GM21390 (cell line): ENCODE measurements around the gene GOLGA8S.
"Not testable (repeated sequence)": the region's sequence is repeated elsewhere in the genome, so short reads cannot be mapped to it uniquely, and the experiment has no call there.

Experiments
- ATAC-seq: cut with Tn5 transposase; IDR thresholded peaks from one replicate; pipeline ENCODE4 v1.9.1; 2021; ENCODE audit not compliant: unreplicated experiment

GOLGA8S gene

DNA sequence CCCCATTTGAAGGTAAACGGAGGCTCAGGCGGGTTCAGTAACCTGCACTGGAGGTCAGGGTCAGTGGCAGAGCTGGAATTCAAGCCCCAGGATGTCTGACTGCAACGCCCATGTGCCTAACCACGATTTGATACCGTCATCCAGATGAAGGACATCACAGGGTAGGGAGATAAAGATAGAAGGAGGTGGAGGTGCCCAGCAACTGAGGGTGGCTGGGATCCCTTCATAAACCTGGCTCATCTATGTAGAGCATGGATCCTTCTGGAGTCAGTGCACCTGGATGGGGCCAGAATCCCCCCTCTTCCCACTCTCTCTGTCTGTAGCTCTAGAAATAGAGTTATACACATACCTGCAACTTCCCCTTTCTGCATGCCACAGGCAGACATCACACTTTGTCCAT, 41.3 kb downstream of the GOLGA8S start:
- ATAC-seq = no peak

DNA sequence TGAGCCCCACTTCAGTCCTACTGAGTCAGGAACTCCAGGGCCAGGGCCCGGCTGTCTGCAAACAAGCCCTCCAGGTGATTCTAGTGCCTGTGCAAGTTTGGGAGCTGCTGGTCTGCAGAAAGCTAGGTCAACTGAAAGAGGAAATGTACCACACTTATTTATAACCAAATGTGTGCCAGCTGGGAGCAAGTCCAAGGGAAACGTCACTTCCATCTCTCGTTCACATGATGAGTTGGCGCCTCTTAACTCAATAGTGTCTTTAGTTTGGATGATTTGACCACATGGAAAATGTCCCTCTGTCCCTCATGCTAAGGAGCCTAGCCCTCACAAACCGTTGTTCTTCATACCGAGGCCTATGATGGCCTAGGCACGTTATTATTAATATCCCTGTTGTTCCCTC, 43.2 kb downstream of the GOLGA8S start:
- ATAC-seq = no peak

DNA sequence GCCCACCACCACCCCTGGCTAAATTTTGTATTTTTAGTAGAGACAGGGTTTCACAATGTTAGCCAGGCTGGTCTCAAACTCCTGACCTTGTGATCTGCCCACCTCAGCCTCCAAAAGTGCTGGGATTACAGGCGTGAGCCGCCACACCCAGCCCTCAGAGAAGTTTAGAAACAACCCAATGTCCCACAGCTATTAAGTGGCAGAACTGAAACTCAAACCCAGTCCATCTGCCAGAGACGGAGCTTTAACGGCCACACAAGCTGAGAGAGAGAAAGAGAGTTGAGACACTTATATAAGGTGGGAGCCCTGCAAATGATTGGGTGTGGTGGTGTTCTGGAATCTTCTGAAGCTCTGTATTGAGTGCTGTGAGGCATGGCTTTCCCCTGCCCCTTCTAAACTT, 43.8 kb downstream of the GOLGA8S start:
- ATAC-seq = not testable (repeated sequence)

DNA sequence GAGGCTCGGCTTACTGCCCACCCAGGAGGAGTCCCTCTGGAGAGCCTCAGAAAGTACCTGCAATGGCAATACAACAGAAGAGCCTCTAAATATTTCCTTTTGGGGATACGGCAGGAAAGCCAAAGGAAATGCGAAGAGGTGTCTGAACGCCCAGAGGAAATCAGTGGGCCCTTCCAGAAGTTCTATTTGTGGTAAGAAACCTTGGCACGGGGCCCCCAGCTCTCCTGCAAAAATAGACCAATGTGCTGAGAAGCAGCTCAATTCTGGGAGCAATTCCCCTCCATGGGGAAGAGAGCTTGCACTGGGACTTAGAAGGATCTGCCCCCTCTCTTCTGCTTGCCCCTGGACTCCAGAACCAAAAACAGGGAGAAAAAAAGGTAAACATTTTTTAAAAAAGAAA, 44.7 kb downstream of the GOLGA8S start:
- not testable (repeated sequence) for ATAC-seq

DNA sequence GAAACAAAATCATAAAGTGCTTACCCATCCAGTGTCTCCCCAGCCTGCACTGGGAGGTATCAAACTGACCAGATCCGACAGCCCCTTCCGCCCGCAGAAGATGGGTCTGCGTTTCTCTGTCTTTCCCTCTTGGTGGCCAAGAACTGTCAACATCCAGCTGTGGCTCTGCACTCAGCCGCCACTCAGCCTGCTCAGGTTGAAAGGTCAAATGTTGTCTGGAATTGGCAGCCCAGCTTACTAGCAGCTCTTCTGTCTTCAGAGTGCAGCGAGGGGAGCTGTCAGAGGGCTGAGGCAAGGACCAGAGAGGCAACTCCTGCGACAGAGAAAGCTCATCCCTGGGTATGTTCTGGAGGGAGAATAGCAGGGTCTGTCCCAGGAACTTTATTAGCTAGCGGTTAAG, 47.1 kb downstream of the GOLGA8S start:
- no peak for ATAC-seq

DNA sequence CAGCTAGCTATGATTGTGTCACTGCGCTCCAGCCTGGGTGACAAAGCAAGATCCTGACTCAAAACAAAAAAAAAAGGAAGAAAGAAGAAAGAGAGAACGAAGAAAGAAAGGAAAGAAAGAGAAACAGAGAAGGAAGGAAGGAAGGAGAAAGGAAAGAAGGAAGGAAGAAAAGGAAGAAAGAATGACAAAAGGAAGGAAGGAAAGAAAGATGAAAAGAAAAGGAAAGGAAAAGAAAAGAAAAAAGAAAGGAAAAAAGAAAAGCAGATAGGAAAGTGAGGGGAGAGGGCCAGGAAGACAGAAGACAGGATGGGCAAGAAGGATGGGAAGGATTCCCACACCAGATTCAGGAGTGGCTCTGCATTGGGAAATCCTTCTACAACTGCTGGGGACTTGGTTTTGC, 47.6 kb downstream of the GOLGA8S start:
- ATAC-seq = no peak

DNA sequence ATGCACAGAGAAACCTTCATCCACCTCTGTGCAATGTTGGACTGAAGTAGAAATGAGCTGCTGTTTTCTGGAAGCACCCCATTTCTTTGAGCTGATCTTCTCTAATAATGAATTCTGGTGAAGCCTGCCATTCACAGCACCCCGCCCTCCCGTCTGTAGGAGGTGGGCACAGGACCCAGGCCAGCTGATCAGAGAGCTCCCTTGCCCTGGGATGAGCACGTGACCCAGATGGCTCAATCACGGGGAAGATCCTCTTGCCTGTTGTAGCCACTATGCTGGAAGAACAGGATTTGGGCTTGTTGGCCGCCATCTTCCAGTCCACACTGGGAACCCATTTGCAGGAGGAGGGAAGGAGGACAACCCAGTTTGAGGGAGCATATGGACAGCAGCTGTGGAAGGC, 48.0 kb downstream of the GOLGA8S start:
- no peak for ATAC-seq

DNA sequence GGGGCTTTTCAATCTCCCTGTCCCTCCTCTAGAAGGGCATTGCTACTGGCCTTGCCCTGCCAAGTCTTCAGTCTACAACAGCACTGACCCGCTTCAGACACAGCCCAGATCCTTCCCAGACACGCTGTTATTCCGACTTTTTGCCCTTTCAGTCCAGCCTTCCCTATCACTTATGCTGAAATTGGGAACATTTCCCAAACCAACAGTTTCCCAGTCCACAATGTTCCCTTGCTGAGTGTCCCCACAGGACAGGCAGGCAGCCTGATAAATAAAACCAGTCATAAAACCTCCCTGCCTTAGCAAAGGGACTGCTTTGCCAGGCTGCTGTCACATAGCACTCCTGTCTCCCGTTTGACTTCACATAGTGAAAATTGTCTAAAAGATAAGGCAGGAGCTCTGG, 49.0 kb downstream of the GOLGA8S start:
- ATAC-seq = no peak

DNA sequence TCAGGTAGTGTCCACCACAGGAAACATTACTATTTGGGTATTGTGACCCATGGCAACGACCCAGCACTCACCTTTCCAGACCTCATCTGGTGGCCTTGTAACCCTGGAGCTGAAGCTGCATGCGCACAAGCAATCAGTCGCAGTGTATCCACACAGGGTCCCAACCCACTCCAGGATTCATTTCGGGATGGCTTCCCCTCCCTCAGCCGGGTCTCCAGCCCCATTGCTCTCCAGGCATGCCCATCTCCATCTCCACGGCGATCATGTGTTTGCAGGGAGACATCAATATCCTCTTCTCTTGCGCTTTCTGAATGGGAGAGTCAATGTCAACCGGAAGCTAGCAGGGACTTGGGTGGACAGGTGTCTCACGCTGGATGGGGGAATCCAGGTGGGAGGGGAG, 57.3 kb downstream of the GOLGA8S start:
- ATAC-seq = no peak

DNA sequence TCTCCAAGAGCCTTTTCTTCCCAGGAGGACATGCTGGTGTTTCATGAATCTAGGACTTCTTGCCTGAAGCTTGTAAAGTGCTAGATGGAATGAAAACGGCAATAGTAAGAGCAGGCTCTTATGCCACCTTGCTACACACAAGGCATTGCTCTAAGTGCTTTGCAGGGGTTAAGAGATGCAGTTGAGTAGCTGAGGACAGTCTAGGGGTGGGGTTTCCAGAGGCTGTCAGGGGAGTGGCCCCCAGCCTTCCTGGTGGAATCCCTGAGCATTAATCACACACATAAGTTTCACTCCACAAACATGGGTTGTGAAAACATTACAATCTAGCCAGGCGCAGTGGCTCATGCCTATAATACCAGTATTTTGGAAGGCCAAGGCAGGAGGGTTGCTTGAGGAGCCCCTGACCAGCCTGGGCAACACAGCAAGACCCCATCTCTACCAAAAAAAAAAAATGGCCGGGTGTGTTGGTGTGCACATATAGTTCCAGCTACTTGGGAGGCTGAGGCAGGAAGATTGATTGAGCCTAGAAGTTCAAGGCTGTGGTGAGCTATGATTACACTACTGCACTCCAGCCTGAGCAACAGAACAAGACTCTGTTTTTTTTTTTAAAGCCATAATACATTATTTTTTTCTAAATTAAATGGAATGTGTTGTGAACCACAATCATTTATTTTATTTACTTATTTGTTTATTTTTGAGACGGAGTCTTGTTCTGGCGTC, 58.5 kb downstream of the GOLGA8S start:
- ATAC-seq = not testable (repeated sequence)
